Inflammatory macrophage (primary cell): Measurements from ENCODE around the gene CARMIL3.

Experiments
- DNase-seq, 2 donors: peaks; one replicate each; pipeline ENCODE4 v3.0.0-alpha.2; 2020 to 2022

Gene CARMIL3

DNA sequence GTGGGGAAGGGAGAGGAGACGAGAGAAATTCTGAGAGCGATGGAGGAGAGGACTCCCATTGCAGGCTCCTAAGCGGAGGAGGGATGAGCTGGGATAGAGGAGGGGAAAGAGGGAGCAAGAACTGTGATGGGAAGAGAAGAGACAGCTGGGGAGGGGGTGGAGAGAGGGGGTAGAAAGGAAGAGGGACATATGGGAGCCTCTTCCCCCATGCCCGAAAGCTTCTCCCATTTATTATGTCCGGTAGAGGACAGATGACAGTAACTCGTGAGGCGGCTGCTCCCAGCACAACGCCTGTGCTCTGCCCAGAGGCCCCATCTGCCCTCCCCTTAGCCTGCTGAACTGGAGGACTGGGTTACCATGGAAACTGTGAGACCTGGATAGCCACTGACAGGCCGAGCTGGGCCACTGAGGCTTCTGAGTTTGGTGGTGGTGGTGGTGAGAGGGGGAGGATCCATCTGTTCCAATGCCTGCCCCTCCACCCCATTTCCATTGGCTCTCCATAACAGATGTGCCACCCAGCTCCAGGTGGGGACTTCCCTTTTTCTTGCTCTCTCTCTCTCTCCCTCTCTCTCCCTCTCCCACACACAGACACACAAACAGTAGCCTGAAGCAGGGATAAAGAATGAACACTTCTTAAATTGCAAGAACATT is 27.8 kb downstream of the CARMIL3 start:
- no peak for DNase-seq

DNA sequence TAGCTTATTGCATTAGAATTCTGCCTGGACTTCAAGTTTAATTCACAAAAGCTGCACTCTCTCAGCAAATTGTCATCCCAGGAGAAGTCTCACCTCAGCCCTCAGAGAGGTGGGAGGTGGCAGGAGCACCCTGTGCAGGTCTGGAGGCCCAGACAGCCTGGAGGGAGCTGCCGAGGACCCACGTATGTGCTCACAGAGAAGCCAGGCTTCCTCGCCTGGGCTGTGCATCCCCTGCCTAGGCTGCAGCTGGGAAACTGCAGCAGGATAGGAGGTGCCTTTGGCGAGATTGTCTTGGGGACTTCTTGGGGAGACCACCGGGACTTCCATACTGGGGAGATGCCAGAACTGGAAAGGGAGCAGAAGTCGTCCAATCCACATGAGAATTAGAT is 28.3 kb downstream of the CARMIL3 start:
- no peak for DNase-seq

DNA sequence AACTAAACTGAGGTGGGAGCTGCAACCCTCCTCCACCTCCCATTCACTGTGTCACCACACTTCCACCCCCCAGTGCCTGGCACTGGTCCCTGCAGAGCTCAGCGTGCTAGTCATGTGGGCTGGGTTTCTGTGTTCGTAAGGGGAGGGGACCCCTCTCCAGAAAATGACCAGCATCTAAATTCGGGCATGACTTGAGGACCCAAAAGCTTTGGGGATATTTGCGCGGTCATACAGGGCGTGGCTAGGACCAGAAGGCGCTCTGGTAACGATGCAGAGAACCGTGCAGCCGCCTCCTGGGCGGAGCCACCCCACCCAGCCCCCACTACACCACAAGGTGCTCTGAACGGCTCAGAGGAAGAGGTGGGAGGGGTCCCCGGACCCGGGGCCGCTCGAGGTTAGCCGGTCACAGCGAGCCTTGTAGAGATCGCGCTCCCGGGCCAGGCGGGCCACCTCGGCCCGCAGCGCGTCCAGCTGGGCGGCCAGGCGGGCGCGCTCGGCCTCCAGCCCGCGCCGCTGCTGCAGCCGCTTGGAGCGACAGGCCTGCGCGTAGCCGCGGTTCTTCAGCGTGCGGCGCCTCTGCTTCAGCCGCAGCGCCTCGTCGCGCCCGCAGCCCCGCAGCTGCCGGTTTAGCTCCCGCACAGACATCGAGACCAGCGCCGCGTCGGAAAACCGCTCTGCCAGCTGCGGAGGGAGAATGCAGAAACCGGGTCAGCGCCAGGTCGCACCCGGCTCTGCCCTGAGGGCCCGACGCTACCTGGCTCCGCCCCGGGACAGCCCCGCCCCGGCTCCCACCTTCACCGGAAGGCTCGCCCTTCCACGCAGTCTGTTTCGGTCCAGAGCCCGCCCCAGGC is 29.3 kb downstream of the CARMIL3 start:
- DNase-seq: peak; percentile 4 to 35

DNA sequence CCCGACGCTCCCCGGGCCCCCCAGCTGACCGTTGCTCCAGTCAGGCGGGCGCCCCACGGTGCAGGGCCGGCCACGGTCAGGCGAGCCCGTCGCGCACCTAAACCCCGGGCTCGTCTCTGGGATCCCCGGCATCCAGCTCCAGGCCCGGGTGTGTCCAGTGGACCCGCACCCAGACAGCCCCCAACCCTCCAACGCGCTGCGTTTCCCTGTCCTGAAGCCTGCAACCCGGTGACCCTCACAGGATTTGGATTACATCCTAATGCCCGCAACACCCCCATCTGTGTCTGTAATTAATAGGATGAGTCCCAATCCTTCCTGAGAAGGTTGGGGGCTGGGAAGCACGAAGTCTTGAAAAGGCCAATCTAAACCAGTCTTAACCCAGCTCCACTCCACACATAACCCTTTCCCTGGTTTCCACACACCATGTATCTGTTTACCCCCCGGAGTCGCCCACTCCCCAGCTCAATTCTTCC is 30.0 kb downstream of the CARMIL3 start:
- no peak for DNase-seq

DNA sequence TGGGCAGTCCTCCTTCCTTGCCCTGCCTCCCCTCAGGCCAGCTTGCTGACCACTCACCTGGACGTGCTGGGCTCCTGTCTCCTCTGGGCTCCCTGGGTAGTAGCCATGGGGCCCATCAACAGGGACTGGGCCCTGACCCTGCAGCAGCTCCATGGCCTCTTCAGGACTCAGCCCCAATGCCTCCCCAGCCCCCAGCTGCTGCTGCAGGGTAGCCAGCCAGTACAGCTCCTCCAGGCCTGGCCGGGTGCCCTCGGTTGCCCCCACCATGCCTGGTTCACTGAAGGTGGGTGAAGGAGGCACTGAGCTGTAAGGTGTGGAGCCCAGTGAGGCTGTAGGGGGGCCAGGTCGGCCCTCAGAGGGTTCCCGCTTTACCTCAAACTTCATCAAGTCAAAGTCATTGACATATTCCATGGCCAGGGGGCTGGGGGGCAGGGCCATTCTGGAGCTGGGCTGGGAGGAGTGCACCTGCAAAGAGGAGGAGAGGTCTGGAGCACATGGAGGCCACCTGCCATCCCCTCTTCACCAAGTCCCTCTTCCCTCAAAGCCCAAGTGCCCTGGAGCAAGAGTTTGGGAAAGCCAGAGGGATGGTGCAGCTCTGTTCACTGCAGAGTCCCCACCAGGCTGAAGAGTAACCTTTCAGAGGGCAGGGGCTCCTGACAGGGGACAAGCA is 30.7 kb downstream of the CARMIL3 start:
- DNase-seq: no peak

DNA sequence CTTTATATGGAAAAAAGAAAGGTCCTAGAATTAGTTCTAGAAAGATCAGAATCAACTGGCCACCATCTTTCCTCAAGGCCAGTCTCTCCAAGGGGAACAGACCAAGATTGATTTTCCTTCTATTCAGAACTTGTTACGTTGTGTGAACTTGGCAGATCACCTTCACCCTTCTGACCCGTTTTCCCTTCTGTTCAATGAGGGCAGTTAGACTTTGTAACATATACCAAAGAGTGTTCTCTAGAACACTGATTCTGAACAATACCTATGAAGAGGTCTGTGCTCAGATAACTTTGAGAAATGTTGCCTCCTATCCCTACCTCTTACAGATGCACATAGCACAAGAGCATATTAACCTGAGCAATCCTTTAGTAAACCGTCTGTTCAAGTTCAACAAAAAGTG is 31.7 kb downstream of the CARMIL3 start:
- DNase-seq: no peak

DNA sequence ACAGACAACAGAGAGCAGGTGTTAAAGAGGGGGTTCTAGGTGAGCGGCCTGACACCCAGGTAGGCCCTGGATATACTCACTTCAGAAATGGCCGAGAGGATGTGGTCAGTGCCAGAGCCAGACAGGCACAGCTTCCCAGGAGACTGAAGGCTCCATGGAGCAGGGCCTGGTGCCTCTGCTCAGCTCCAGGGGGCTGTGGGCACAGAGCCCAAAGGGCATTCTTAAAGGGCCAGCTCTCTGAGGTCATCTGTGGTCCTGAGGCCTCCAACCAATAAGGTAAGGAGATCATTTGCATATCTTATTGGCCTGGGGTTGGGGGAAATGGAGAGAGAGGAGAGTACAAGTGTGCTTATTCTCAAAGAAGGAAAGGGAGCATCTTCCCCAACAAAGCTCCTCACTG is 32.6 kb downstream of the CARMIL3 start:
- no peak for DNase-seq

DNA sequence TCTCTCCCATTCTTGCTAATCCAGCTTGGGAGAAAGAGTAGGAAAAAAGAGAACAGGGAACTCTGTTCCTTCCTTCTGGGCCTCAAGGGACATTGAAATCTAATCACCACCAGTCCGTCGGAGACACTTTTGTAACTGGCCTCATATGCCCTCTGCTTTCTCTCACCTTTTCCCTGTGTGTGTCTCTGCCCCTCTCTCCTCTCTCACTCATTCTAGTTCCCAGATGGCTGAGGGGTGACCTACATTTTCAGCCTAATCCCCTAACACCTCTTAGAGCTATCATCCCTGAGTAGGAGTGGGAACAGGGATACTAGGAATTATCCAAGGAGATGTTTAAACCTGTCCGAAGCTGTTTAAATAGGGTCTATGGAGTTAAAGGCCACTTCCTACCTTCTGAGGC is 33.4 kb downstream of the CARMIL3 start:
- no peak for DNase-seq

DNA sequence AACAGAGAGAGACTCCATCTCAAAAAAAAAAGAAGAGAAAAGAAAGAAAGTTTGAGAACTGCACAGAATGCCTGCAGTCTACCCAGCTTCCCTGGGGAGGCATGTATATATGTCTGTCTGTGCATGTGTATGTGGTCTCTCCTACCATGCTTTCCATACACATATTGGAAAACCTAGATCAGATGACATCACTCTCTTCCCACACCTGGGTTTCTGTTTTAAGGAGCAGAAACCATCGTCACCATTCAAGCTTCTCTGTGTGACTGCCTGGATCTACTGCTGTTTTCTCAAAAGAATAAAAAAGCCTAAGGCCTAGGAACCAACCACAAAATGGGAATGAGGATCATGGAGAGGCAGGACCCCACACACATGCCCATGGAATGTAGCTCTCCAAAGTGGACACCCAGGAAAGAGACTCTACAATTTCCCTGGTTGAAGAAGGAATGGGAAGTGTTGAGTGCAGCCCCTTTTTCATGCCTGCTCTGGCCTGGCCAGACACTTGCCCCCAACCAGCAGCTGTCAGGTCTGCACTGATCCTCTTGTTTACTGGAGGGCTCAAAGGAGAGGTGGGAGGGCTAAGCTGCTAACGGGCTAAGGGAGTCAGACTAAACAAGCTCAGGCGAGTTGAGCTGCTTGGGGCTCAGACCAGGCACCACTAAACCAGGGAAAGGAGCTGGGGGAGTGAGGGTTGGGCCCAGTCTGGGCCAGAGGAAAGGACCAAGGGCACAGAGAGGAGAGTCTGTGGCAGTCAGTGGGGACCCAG is 34.6 kb downstream of the CARMIL3 start:
- no peak for DNase-seq

DNA sequence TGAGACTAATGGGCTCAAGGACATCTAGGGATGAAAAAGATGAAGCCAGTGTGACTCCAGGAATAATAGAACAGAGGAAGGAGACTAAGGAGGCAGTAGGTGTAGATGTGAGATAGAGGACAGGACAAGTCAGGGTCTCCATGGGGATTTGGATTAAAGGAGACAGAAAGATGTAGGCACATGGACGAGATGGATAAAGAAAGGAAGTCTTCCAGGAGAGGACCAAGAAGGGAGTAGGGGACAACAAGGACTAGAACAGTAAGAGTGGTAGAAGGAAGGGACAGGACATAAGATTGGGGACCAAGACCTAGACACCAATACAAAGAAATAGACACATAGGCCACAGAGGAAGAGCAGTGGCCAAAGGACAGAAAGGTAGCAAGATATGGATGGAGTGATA is 35.2 kb downstream of the CARMIL3 start:
- no peak for DNase-seq

DNA sequence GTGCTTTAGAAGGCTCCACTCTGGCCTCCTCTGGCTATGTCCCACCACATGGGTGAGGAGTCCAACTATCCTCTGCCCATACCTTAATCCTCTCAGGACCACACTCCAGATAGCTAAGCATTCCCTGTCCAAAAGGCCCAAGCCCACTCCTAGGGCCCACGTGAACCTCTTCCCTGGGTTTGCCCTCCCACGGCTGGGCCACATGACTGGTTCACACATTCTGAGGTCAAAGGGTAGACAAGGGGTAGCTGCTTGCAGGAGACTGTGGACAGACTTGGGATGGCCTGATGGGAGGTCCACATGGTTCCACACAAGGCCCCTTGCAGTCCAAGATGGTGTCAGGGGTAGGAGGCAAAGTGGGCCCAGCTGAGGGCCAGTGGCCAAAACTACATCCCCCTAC is 36.3 kb downstream of the CARMIL3 start:
- DNase-seq: no peak

DNA sequence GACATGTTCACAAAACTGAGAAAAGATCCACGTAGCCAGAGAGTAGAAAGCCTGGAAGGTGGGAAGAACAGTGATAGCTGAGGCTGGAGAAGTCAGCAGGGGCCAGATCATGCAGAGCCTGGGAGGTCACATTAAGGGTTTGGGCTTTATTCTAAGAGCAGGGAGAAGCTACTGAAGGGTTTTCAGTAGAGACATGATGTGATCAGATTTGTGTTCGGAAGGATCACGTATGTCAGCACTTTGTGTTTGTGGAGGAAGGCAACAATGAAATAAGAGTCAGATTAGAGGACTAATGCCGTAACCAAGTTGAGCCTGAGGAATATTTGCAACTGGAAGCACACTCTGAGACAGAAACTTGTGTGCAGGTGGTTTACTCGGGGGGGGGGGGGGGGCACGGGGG is 38.1 kb downstream of the CARMIL3 start:
- no peak for DNase-seq

DNA sequence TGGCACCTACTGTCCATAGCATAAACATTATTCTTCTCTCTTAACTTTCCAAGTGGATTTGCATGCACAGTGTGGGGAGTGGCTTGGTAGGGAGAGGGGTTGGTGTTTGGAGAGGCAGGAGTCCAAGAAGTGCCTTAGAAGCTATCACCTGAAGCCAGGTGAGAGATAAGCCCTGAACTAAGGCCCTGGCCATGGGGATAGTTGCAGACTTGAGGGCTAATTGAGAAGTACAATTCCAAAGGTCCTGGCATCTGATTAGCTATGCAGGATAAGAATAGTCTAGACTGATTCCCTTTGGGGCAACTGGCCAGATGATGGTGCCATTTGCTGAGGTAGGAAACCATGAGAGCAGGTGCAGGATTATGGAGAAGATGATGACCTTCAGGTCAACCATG is 40.3 kb downstream of the CARMIL3 start:
- DNase-seq: no peak

DNA sequence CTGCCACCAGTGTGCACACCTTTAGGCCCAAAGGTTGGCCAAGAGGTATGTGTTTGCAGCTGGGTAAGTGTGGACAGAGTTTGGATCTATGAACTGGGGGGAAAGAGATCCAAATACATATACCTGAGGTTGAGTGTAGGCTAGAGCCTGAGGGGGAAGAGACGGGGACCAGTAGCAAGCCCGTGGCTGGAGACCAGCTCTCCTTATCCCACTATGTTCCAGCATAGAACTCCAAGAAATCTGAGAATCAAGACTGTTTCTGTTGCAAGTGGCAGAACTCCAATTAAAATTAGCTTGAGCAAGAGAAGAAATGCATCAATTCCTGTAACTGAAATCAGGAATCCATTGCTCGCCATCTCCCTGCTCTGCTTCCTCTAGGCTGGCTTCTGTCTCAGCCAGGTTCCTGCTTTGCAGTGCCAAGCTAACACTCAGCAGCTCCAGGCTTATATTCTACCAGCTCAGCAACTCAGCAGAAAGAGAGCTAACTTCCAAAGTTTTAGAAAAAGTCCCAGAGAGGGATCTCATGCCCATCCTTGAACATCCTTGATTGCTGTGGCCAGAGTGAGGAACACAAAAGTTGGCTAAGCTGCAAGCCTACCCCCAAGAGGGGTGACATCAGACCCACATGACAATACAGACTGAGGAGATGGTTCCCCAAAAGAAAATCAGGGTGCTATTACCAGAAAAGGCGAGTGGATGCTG is 40.8 kb downstream of the CARMIL3 start:
- DNase-seq: peak; percentile 79 to 91

DNA sequence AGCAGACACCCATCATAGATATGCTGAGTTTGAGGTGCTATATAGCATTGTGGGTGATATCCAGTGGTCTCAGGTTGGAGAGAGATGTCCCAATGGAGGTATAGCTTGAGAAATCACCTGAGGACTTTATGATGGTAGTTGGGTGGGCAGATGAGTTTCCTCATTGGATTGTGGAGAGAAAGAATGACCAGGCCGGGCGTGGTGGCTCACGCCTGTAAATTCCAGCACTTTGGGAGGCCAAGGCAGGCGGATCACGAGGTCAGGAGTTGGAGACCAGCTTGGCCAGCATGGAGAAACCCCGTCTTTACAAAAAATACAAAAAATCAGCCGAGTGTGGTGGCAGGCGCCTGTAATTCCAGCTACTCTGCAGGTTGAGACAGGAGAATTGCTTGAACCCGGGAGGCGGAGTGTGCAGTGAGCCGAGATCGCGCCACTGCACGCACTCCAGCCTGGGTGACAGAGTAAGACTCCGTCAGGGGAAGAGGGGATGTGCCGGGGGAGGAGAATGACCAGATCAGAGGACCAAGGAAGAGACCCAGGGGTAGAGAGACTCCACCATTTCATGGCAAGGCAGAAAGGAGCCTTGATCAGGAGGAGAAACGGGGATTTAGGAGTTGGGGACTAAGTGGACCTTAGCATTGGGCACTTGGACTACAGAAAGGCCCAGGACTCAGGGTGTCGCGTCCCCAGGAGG is 41.5 kb downstream of the CARMIL3 start:
- DNase-seq: no peak

DNA sequence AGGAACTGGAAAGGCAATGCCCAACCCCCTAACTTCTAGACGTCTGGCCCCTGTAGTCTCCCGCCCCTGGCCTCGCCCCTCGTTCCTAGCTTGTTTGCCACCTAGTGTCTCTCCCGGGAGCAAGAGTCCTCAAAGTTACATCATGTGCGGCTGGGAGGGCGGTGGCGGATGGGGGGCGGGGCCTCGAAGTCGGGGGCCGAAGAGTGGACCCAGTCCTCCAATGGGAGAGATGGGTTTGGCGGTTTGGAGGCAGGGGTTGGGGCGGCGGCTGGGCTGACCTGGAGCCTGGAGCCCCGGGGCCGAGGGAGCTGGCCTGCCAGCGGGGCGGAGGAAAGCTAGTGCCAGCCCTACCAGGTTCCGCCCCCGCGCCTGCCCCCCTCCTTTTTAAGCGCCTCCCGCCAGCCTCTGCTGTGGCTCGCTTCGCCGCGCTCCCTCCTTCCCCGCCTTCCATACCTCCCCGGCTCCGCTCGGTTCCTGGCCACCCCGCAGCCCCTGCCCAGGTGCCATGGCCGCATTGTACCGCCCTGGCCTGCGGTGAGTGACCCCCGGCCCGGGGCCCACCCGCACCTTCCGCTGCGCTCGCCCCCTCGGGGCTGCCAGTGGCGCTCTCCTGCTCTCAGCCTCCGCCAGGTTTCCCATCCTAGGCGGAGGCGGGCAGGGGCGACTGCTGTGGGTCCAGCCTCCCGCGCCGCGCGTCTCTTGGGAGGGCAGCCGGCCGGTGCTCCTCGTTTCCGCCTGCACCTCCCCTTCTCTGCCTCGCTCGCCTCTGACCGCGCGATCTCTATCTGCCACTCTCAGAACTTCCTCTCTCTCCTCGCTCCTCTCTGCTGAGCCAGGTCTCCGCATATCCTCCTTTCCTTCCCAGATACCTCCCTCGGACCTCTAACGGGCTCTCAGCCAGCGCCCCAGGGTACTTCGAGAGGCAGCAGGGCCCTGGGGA is 42.4 kb downstream of the CARMIL3 start, which contains the start of gene PCK2:
Gene PCK2 (plus strand): TSS at position 411 of the 940 bp plus-strand sequence. CDS start 95 bp downstream, at position 506.
- peak; percentile 98 for DNase-seq

DNA sequence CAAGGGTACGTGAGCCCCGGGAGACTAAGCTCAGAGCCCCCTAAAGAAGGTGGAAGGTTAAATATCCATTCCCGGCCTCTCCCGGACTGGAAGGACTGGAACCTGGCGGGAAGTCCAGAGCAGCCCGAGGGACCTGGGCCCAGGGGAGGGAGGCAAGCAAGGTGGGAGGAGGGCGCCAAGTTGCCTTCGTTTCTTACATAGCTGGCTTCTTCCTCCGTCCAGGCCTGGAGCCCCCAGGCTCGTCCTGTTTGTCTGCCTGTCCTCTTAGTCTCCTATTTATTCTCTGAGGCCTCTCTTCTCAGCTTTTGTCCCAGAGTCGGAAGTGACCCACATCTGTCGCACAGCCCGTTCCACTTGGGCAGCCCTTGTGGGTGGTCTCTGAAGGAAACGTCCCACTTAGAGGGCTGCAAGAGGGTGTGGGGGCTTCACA is 43.0 kb downstream of the CARMIL3 start:
- DNase-seq: peak in 1 of 2 donors; percentile 10

DNA sequence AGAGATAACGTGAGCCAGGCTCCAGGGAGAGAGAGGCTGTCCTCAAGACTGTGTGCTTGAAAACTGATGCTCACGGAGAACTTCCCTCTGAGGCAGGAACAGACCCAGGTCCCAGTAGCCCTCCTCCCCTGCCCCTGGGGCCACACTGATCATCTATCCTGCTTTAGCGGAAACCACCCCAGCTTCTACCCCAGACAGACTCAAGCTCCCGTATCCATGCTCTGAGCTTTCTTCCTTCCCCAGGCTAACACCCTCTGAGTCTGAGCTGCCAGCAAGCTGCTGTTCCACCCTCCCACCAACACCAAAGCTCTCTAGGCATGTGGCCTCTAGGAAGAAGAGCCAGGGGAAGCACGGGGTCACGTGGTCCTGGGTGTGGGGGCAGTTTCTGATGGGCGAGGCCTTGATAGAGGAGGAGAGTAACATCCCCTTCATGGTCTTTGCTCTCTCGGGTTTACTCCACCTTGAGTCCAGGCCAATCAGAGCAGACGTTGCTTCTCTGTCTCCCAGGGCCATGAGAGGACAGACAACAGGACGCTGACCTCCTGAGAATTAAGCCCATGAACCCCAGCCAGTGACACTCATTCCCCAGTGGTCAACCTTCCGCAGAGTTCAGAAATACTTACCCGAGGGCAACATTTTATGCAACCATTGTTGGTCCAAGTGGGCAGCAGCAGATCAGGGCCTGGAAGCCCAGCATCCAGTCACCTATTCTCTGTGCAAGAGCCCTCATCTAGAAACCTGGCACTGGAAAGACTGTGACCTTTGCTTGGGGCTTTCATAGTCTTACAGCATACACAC is 43.7 kb downstream of the CARMIL3 start:
- peak; percentile 93 to 94 for DNase-seq

DNA sequence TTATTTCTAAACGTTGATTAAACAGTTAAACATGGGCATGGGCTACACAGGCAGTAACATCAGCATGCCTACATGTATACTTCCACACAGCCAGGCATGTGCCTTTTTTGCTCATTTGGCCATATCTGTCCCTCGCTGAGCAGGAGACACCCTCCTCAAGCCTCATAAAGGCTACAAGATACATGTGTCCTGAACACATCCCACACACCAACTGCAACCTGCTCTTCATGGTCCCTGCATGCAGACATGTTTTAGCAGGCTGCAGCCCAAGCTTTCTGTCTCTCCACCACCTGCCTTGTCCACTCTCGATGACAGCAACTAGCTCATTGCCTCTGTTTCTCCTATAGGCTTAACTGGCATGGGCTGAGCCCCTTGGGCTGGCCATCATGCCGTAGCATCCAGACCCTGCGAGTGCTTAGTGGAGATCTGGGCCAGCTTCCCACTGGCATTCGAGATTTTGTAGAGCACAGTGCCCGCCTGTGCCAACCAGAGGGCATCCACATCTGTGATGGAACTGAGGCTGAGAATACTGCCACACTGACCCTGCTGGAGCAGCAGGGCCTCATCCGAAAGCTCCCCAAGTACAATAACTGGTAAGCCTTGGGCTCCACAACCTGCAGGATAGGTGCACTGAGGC is 44.9 kb downstream of the CARMIL3 start:
- DNase-seq: no peak
